T-helper 17 cell (primary cell): ENCODE results near the gene LONP1. TPM values are rescaled to one million over a fixed set of nuclear protein-coding genes. Genes with fewer than 3 reads are reported as not detected.

ENCODE experiments used
- ATAC-seq: fragments of 150-1000 bp; cut with Tn5 transposase; 2 replicates; pipeline ENCODE4 v1.10.0; 2021; ENCODE audit warnings: mild to moderate bottlenecking, moderate library complexity
- DNase-seq, 3 donors: peaks; one replicate each; pipeline versions ENCODE4 v3.0.0 to v3.0.0-alpha.2; 2020 to 2021
- H3K9me3 ChIP-seq: one replicate; pipeline ENCODE4 v1.7.0; 2013; ENCODE audit warnings: low read length, mild to moderate bottlenecking; ENCODE audit not compliant: control insufficient read depth, poor library complexity, severe bottlenecking
- H3K27ac Mint-ChIP-seq: one replicate; pipeline ENCODE4 v1.8.0; 2022; ENCODE audit warnings: mild to moderate bottlenecking, moderate library complexity, mixed read lengths
- H3K27me3 Mint-ChIP-seq: one replicate; pipeline ENCODE4 v1.8.0; 2022; ENCODE audit warnings: mixed read lengths
- H3K36me3 Mint-ChIP-seq: one replicate; pipeline ENCODE4 v1.8.0; 2022; ENCODE audit warnings: low read depth, mixed read lengths
- H3K4me1 Mint-ChIP-seq: one replicate; pipeline ENCODE4 v1.8.0; 2022; ENCODE audit warnings: mild to moderate bottlenecking, mixed read lengths
- H3K4me3 Mint-ChIP-seq: one replicate; pipeline ENCODE4 v1.8.0; 2022; ENCODE audit warnings: mild to moderate bottlenecking, moderate library complexity, mixed read lengths
- total RNA-seq, 4 donors: library from RNA in 2 of 4; stranded (reverse) in 2 of 4; gene quantifications; one replicate each; pipeline ENCODE4 v1.2.3 and lab custom pipeline; 2022 to 2026

Gene LONP1
- total RNA-seq, 2 donors from 2014 or later, result 61.0 to 65.2 TPM

- no peaks in the 10 kb centered on the region for H3K9me3 ChIP-seq
- no peak for ATAC-seq
- H3K27ac Mint-ChIP-seq, result no peak overlapping the region
- H3K4me3 Mint-ChIP-seq, result no peak overlapping the region
- no peaks in the 10 kb centered on the region for H3K36me3 Mint-ChIP-seq
- no peak for DNase-seq
- H3K4me1 Mint-ChIP-seq, result peaks cover 5% of the 10 kb centered on the region
- no peaks in the 10 kb centered on the region for H3K27me3 Mint-ChIP-seq
These were observed 46.2 kb downstream of the LONP1 start for GRCh38 chr19:5673752-5674151.

GRCh38 chr19:5672708-5673459 lies 47.1 kb downstream of the LONP1 start:
- no peak for ATAC-seq
- no peaks in the 10 kb centered on the region for H3K27me3 Mint-ChIP-seq
- H3K9me3 ChIP-seq, result no peaks in the 10 kb centered on the region

GRCh38 chr19:5671600-5671999 lies 48.3 kb downstream of the LONP1 start:
- Mint-ChIP-seq H3K4me3 (no peak overlapping the region), H3K36me3 (no peaks in the 10 kb centered on the region), H3K27ac (no peak overlapping the region), H3K4me1 (peaks cover 5% of the 10 kb centered on the region), H3K27me3 (no peaks in the 10 kb centered on the region)
- DNase-seq (no peak), ATAC-seq (no peak)
- H3K9me3 ChIP-seq, result no peaks in the 10 kb centered on the region

More at GRCh38 chr19:5672708-5673459, 47.1 kb downstream of the LONP1 start:
- Mint-ChIP-seq H3K4me1 (peaks cover 5% of the 10 kb centered on the region), H3K36me3 (no peaks in the 10 kb centered on the region), H3K27ac (no peak overlapping the region), H3K4me3 (no peak overlapping the region)
- no peak for DNase-seq

GRCh38 chr19:5669212-5669611 lies 50.7 kb downstream of the LONP1 start:
- ATAC-seq (no peak), DNase-seq (no peak)
- H3K4me3 Mint-ChIP-seq, result no peak overlapping the region
- H3K36me3 Mint-ChIP-seq, result no peaks in the 10 kb centered on the region
- H3K27ac Mint-ChIP-seq, result no peak overlapping the region
- no peaks in the 10 kb centered on the region for H3K27me3 Mint-ChIP-seq
- H3K9me3 ChIP-seq, result no peaks in the 10 kb centered on the region
- H3K4me1 Mint-ChIP-seq, result peaks cover 2% of the 10 kb centered on the region

GRCh38 chr19:5667751-5668271 lies 52.1 kb downstream of the LONP1 start:
- Mint-ChIP-seq H3K27ac (peak overlapping the region; percentile 37), H3K4me1 (peaks cover 2% of the 10 kb centered on the region), H3K4me3 (no peak overlapping the region), H3K36me3 (no peaks in the 10 kb centered on the region), H3K27me3 (no peaks in the 10 kb centered on the region)
- ATAC-seq (no peak), DNase-seq (no peak)
- H3K9me3 ChIP-seq, result no peaks in the 10 kb centered on the region

GRCh38 chr19:5666921-5667610 lies 52.9 kb downstream of the LONP1 start:
- ATAC-seq, result no peak
- H3K27me3 Mint-ChIP-seq, result no peaks in the 10 kb centered on the region
- H3K9me3 ChIP-seq, result no peaks in the 10 kb centered on the region
- H3K27ac Mint-ChIP-seq, result peak overlapping the region; percentile 37
- DNase-seq, result no peak
- H3K36me3 Mint-ChIP-seq, result no peaks in the 10 kb centered on the region
- H3K4me3 Mint-ChIP-seq, result no peak overlapping the region
- peaks cover 2% of the 10 kb centered on the region for H3K4me1 Mint-ChIP-seq

GRCh38 chr19:5665781-5666513 lies 54.0 kb downstream of the LONP1 start:
- no peaks in the 10 kb centered on the region for H3K9me3 ChIP-seq
- Mint-ChIP-seq H3K36me3 (no peaks in the 10 kb centered on the region), H3K4me3 (no peak overlapping the region), H3K4me1 (no peaks in the 10 kb centered on the region), H3K27me3 (no peaks in the 10 kb centered on the region), H3K27ac (peak overlapping the region; percentile 8)
- DNase-seq (no peak), ATAC-seq (no peak)

GRCh38 chr19:5664515-5664914 lies 55.4 kb downstream of the LONP1 start:
- no peaks in the 10 kb centered on the region for H3K9me3 ChIP-seq
- ATAC-seq, result no peak
- Mint-ChIP-seq H3K4me1 (no peaks in the 10 kb centered on the region), H3K27me3 (no peaks in the 10 kb centered on the region), H3K36me3 (no peaks in the 10 kb centered on the region), H3K4me3 (no peak overlapping the region), H3K27ac (no peak overlapping the region)
- DNase-seq, result no peak

- Mint-ChIP-seq H3K27ac (peak overlapping the region; percentile 65), H3K4me3 (no peak overlapping the region), H3K36me3 (no peaks in the 10 kb centered on the region), H3K27me3 (no peaks in the 10 kb centered on the region), H3K4me1 (no peaks in the 10 kb centered on the region)
- ATAC-seq (no peak), DNase-seq (no peak)
- H3K9me3 ChIP-seq, result no peaks in the 10 kb centered on the region
These were observed 56.0 kb downstream of the LONP1 start for GRCh38 chr19:5663904-5664303.

- peak overlapping the region; percentile 31 for H3K4me3 Mint-ChIP-seq
- no peaks in the 10 kb centered on the region for H3K27me3 Mint-ChIP-seq
- no peak for ATAC-seq
- no peak for DNase-seq
- H3K36me3 Mint-ChIP-seq, result peaks cover 2% of the 10 kb centered on the region
- no peak overlapping the region for H3K27ac Mint-ChIP-seq
- no peaks in the 10 kb centered on the region for H3K4me1 Mint-ChIP-seq
- no peaks in the 10 kb centered on the region for H3K9me3 ChIP-seq
These were observed 58.5 kb downstream of the LONP1 start for GRCh38 chr19:5661483-5661882.

- Mint-ChIP-seq H3K27me3 (no peaks in the 10 kb centered on the region), H3K4me3 (no peak overlapping the region), H3K4me1 (no peaks in the 10 kb centered on the region), H3K27ac (peak overlapping the region; percentile 34), H3K36me3 (peaks cover 8% of the 10 kb centered on the region)
- no peaks in the 10 kb centered on the region for H3K9me3 ChIP-seq
- DNase-seq, result no peak
- ATAC-seq, result no peak
These were observed 64.5 kb downstream of the LONP1 start for GRCh38 chr19:5655412-5655811.

- Mint-ChIP-seq H3K4me3 (no peak overlapping the region), H3K27me3 (no peaks in the 10 kb centered on the region), H3K36me3 (peaks cover 8% of the 10 kb centered on the region), H3K27ac (peak overlapping the region; percentile 34), H3K4me1 (no peaks in the 10 kb centered on the region)
- ATAC-seq, result no peak
- no peaks in the 10 kb centered on the region for H3K9me3 ChIP-seq
- DNase-seq, result no peak
These were observed 65.0 kb downstream of the LONP1 start for GRCh38 chr19:5654931-5655330.

- peaks cover 4% of the 10 kb centered on the region for H3K4me1 Mint-ChIP-seq
- H3K27ac Mint-ChIP-seq, result no peak overlapping the region
- no peak for ATAC-seq
- H3K4me3 Mint-ChIP-seq, result peak overlapping the region; percentile 12
- no peaks in the 10 kb centered on the region for H3K9me3 ChIP-seq
- DNase-seq, result no peak
- H3K27me3 Mint-ChIP-seq, result no peaks in the 10 kb centered on the region
- peaks cover 6% of the 10 kb centered on the region for H3K36me3 Mint-ChIP-seq
These were observed 67.7 kb downstream of the LONP1 start for GRCh38 chr19:5652261-5652660.
